Keratinocyte (primary cell): ENCODE data around the gene CRHR2.

Source experiments
- CTCF ChIP-seq, 3 experiments: IDR thresholded peaks in 1 of 3; conservative IDR thresholded peaks in 1 of 3; optimal IDR thresholded peaks in 1 of 3; 2 replicates in 2 of 3; 3 replicates in 1 of 3; pipeline versions ENCODE3 to v1.5.1; 2011; ENCODE audit warnings: low read length in 3 of 3, mild to moderate bottlenecking in 3 of 3, moderate library complexity in 2 of 3, control low read depth in 1 of 3, inconsistent platforms in 1 of 3; ENCODE audit not compliant: insufficient read depth in 2 of 3; ENCODE audit errors: extremely low read depth in 1 of 3
- EZH2 ChIP-seq: IDR thresholded peaks from one replicate; pipeline ENCODE4 v1.6.1; 2012; ENCODE audit warnings: inconsistent platforms, mild to moderate bottlenecking, low read length, moderate library complexity

- TF ChIP-seq EZH2, result no peak
- no peak for TF ChIP-seq CTCF (optimal IDR thresholded peaks at IDR 0.05 in 1 of 3, IDR thresholded peaks at IDR 0.05 in 1 of 3, conservative IDR thresholded peaks at IDR 0.05 in 1 of 3; ENCODE audit: extremely low read depth in 1 of 3, insufficient read depth in 2 of 3, low read length in 3 of 3)
Observed at GRCh38 chr7:30722187-30722586, 39.9 kb upstream of the CRHR2 start.
